ENCODE measurements around the gene RBM5.

RBM5 gene

DNA sequence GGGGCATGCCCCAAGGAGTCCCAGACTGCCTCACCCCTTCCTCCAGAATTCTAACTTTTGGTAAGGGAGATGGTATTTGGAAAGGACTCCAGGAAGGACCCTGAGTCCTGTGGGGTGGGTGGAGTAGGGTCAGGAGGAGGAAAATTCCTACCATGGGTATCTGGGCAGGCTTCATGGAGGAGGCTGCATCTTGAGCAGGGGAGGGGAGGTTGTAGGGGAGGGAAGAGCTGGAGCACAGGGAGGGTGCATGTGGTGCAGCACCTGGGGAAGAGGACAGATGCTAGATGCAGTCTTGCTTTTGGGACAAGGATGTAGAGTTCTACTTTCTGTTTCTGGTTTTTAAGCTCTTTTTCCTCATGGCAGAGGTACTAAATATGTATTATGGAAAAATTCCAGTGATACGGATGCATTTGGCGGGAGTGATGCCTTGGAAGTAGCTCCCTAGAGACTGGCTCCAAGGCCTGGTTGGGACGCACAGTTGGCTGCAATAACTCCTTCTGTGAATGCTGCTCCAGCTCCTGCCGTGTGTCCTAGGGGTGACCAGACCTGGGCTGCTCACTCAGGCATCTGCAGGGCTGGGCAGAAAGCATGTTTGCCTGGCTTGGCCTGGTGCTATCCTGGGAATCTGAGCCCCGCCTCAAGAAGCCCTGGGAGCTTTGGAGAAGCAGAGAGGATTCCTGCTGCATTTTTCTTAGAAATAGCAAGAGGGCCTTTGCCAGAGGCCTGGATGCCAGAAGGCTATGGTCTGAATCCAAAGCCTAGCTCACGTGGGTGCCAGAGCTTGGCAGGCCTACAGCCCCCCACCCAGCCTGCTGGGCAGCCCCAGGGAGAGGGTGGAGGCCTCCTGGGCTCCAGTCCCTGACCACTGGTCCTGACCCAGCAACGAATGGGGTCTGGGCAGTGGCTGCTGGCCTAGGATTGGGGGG is 76.5 kb downstream of the RBM5 start:
- DNase-seq (ENCODE audit: insufficient read length, low spot score) = no peak
- no peak for TF ChIP-seq POLR2AphosphoS5 (IDR thresholded peaks at IDR 0.05; ENCODE audit: low read depth, low read length)
- FAIRE-seq = no peak

DNA sequence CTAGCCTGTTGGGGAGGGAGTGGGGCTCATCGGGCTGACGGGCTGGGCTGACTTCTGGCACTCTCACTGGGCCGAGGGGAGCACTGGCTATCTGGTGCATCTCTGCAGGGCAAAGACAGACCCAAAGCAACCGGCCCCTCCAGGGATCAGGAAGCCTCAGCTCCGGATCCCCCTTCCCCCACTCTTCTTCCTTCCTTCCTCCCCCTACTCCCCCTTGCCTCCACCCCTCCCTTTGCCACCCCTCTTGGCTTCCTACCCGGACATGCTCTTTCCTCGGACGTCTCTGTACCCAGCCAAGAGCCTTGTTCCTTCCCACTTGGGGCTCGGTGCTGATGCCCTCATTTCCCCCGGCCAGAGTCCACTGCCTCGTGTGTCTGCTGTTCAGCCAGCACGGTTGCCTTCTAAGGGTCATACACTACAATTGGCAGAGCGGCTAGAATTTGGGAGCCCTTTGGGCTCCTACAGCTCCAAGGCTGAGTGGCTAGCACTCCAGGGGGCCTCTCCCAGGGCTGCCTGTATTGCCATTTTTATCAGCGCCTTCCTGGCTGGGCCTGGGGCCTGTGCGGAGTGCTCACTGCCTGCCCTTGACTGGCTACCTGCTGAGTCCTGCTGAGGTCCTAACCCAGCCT is 77.3 kb downstream of the RBM5 start:
- no peak for TF ChIP-seq POU2F2 (IDR thresholded peaks at IDR 0.05; ENCODE audit: low read depth, low read length)
- TF ChIP-seq POLR2A (IDR thresholded peaks at IDR 0.05; ENCODE audit: low read depth, low read length) = no peak
- no peak for TF ChIP-seq POLR2AphosphoS5 (IDR thresholded peaks at IDR 0.05; ENCODE audit: low read depth, low read length)
- TF ChIP-seq SPI1 (IDR thresholded peaks at IDR 0.05; ENCODE audit: low read depth, low read length) = no peak
- no peak for TF ChIP-seq PAX5 (IDR thresholded peaks at IDR 0.05; ENCODE audit: insufficient read depth, low read length, severe bottlenecking)
- TF ChIP-seq TAF1 (IDR thresholded peaks at IDR 0.05; ENCODE audit: low read depth, low read length) = no peak
- DNase-seq (ENCODE audit: insufficient read length, low spot score) (no peak), FAIRE-seq (no peak)

DNA sequence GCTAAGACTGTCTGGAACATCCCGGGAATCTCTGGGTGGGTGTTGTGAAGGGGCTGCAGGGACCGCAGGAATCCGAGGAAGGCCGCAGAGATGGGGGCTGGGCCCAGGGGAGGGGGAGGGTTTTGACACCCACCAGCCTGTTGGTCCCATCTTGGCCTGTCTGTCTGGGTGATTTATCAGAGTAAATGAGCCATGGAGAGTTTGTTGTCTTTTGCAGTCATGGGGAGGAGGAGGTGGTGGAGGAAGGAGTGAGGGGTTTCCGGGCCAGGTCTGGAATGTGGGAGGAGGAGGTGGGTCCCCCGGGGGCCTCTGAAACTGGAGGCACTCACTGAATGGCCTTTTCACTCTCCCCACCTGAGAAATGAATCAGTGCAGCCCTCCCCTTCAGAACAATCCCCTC is 77.9 kb downstream of the RBM5 start:
- TF ChIP-seq SPI1 (IDR thresholded peaks at IDR 0.05; ENCODE audit: low read depth, low read length) (no peak), TAF1 (IDR thresholded peaks at IDR 0.05; ENCODE audit: low read depth, low read length) (no peak), POLR2AphosphoS5 (IDR thresholded peaks at IDR 0.05; ENCODE audit: low read depth, low read length) (no peak), POLR2A (IDR thresholded peaks at IDR 0.05; ENCODE audit: low read depth, low read length) (no peak), POU2F2 (IDR thresholded peaks at IDR 0.05; ENCODE audit: low read depth, low read length) (no peak), PAX5 (IDR thresholded peaks at IDR 0.05; ENCODE audit: insufficient read depth, low read length, severe bottlenecking) (no peak)
- DNase-seq (ENCODE audit: insufficient read length, low spot score) (no peak), FAIRE-seq (no peak)

DNA sequence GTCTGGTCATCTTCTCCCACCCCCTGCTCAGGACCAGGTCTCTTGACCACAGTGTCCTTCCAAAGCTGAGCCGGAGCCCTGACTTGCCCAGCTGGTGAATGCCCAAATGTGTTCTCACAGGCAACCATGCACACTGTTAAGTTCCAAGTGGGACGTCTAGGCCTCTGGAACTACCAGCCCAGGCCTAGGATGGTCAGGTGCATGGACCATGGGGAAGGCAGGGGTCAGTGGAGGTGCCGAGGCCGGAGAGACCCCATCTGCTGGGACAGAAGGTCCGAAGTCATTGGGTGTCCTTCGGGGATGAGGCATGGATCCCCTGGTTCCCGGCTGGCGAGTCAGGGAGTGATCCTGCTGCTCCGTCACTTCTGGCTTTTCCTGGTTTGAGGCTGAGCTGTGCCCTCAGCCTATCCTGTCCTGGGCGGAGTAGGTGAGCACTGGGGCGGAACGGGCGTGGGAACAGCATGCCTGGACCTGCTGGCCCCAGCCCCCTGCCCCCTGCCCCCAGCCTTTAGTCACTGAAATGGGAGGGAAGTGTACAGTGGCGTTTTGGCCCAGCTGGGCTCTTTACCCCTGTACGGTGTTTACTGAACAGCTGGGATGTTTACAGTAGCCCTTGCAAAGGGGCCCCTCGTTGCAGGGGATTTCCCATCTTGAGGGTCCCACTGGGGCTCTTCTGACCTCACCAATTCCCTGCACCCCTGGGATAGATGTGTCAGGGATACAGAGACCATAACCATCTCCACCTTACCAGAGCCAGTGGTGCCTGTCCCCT is 78.5 kb downstream of the RBM5 start:
- FAIRE-seq = no peak
- DNase-seq (ENCODE audit: insufficient read length, low spot score) = no peak
- no peak for TF ChIP-seq SPI1 (IDR thresholded peaks at IDR 0.05; ENCODE audit: low read depth, low read length)
- TF ChIP-seq POLR2AphosphoS5 (IDR thresholded peaks at IDR 0.05; ENCODE audit: low read depth, low read length) = no peak
- TF ChIP-seq PAX5 (IDR thresholded peaks at IDR 0.05; ENCODE audit: insufficient read depth, low read length, severe bottlenecking) = no peak
- no peak for TF ChIP-seq POU2F2 (IDR thresholded peaks at IDR 0.05; ENCODE audit: low read depth, low read length)
- TF ChIP-seq TAF1 (IDR thresholded peaks at IDR 0.05; ENCODE audit: low read depth, low read length) = no peak

DNA sequence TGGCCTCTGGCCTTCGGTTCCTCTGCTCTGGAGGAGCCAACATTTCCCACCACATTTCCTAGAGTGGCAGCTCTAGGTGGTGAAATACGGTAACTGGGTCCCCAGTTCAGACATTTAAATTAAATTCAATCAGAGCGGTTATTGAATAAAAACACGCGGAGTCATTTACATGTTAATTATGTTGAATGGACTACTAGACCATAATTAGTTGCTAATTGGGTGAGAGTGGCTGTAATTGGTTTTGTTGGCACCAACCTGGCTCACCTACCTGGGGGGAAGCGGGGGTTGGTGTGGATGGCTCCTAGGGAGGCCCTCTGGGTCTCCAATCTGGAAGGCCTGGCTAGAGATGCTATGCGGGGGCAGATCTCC is 79.1 kb downstream of the RBM5 start:
- DNase-seq (ENCODE audit: insufficient read length, low spot score) (no peak), FAIRE-seq (no peak)
- no peak for TF ChIP-seq TAF1 (IDR thresholded peaks at IDR 0.05; ENCODE audit: low read depth, low read length)
- TF ChIP-seq PAX5 (IDR thresholded peaks at IDR 0.05; ENCODE audit: insufficient read depth, low read length, severe bottlenecking) = no peak

DNA sequence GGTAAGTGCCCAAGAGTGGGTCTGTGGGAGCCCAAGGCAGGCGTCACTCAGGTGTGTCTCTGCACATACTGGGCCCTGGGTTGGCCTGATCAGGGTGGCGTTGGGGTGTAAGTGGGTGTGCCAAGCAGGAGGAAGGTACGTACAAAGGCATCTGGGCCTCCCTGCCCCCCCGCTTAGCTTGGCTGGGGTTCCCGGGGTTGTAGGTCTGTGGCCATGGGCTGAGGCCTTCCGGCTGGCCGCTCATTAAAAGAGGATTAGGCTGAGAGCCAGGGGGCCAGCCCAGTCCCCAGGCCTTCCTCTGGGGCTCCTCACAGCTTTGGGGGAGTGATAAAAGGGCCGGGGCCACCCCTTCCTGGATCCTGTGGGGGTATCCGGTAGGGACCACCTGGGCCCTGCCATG is 79.7 kb downstream of the RBM5 start:
- FAIRE-seq (no peak), DNase-seq (ENCODE audit: insufficient read length, low spot score) (no peak)
- TF ChIP-seq SPI1 (IDR thresholded peaks at IDR 0.05; ENCODE audit: low read depth, low read length) (no peak), POLR2A (IDR thresholded peaks at IDR 0.05; ENCODE audit: low read depth, low read length) (no peak), POU2F2 (IDR thresholded peaks at IDR 0.05; ENCODE audit: low read depth, low read length) (no peak), POLR2AphosphoS5 (IDR thresholded peaks at IDR 0.05; ENCODE audit: low read depth, low read length) (no peak), PAX5 (IDR thresholded peaks at IDR 0.05; ENCODE audit: insufficient read depth, low read length, severe bottlenecking) (no peak)

All from GM12891 (cell line).